ENCODE data around the gene GPD1.

DNA sequence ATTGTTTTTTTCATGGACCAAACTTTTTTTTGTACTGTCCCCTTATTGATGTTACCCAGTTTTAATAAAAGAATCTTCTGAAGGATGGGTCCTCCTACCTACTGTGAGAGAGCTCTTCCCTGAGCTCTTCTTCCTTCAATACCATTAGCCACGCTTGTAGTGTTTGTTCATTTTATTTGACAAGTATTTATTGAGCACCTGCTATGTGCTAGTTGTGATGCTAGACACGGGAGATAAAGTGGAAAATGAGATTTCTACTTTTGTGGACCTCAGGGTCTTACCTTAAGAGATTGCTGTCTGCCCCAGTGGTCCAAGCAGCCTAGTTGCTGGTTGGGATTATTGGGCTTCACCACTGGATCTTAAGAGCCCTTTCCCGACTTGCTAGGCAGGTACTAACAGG, 3.2 kb upstream of the GPD1 start:
- TF ChIP-seq CTCF (IDR thresholded peaks at IDR 0.05) (no peak), POLR2AphosphoS5 (IDR thresholded peaks at IDR 0.05) (no peak), POLR2A (IDR thresholded peaks at IDR 0.05) (no peak)

Measured in transverse colon (tissue), 4 donors.